Suprapubic skin (tissue), 4 donors: ENCODE results near the gene ELP5. TPM values are rescaled to one million over a fixed set of nuclear protein-coding genes. Genes with fewer than 3 reads are reported as not detected.

ENCODE experiments used
- DNase-seq, 2 donors: peaks; one replicate each; pipeline ENCODE4 v3.0.0-alpha.2; 2019; ENCODE audit warnings: low spot score in 2 of 2
- H3K27ac ChIP-seq: fragments of 200-600 bp; sonication (generic); one replicate; pipeline ENCODE4 v1.5.1; 2019
- H3K27me3 ChIP-seq: fragments of 200-600 bp; sonication (generic); one replicate; pipeline ENCODE4 v1.5.1; 2019
- H3K36me3 ChIP-seq: fragments of 200-600 bp; sonication (generic); one replicate; pipeline ENCODE4 v1.5.1; 2019
- H3K4me1 ChIP-seq: fragments of 200-600 bp; sonication (generic); one replicate; pipeline ENCODE4 v1.5.1; 2019
- H3K4me3 ChIP-seq: fragments of 200-600 bp; sonication (generic); one replicate; pipeline ENCODE4 v1.5.1; 2019; ENCODE audit warnings: mild to moderate bottlenecking
- H3K9me3 ChIP-seq: fragments of 200-600 bp; sonication (generic); one replicate; pipeline ENCODE4 v1.5.1; 2019
- EP300 ChIP-seq: sonication (generic); formaldehyde crosslinking; IDR thresholded peaks from one replicate; pipeline ENCODE4 v1.6.1; 2017; ENCODE audit warnings: antibody characterized with exemption
- POLR2A ChIP-seq, 2 donors: fragments of 450-650 bp; IDR thresholded peaks; one replicate each; pipeline ENCODE4 v1.6.1; 2017; ENCODE audit warnings: antibody characterized with exemption in 2 of 2, mild to moderate bottlenecking in 2 of 2, moderate library complexity in 2 of 2
- POLR2AphosphoS5 ChIP-seq, 3 donors: sonication (generic); formaldehyde crosslinking; IDR thresholded peaks; one replicate each; pipeline ENCODE4 v1.6.1; 2017; ENCODE audit warnings: antibody characterized with exemption in 3 of 3
- WGBS: methylation state at CpG from one replicate; pipeline ENCODE4 v1.1.5; 2018; 5-methylcytosine and 5-hydroxymethylcytosine counted together
- total RNA-seq, 4 donors: library from RNA; depleted of rRNA; stranded (reverse); fragments of >200 nt; gene quantifications; one replicate each; pipeline ENCODE4 v1.1.0, GENCODE V29; 2016
- TF ChIP-seq, protein P1 (sequence below), 2 donors: fragments of 200-600 bp in 1 of 2; fragments of 450-650 bp in 1 of 2; sonication (generic) in 1 of 2; IDR thresholded peaks; one replicate each; pipeline ENCODE4 v1.5.1; 2016 to 2019; ENCODE audit warnings: antibody characterized with exemption in 2 of 2, mild to moderate bottlenecking in 1 of 2, moderate library complexity in 1 of 2

ELP5 gene
- total RNA-seq, 4 donors from 2014 or later, result 13.6 to 29.7 (median 20.3) TPM

DNA sequence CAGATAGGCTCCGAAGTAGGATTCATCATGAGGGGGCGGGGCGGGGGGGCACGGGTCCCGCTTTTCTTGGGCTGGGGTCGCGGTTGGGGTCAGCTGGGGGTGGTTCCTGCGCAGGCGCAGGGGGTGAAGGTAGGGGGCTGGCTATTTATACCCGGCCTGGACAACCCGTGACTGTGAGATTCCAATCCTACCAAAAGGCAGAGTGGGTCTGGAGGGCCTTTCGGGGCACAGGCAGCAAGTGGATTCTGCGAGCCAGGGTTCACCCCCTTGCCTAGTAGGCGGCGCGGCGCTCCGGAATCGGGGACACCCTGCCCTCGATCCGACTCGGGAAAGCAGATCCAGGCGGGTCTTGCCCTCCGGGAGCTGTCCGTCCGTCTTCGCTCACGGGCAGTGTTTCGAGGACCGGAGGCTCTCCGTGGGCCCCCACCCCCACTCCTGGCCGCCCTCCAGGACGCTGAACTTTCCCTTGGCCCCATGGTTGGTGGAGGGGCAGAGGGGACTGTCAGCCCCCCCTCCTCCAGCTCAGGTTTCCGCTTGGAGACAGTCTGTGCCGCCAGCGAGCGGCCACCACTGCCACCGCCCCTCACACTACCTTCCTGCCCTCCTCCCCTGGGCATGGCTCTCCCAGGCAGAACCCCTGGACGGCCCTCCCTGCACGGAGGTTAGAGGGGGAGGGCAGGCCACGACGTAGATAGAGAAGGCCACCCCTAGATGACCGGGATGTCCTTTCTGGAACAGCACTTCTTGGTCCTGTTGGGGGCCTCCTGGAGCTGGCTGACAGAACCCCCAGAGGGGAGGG lies 30.1 kb downstream of the ELP5 start:
- 9% methylated on average over 8 of the region's 43 CpGs for WGBS
- no peak for DNase-seq
- Histone ChIP-seq H3K4me1 (peaks cover 34% of the 10 kb centered on the region), H3K27me3 (peaks cover 3% of the 10 kb centered on the region), H3K27ac (peak overlapping the region; percentile 73), H3K36me3 (no peaks in the 10 kb centered on the region), H3K9me3 (no peaks in the 10 kb centered on the region), H3K4me3 (peak overlapping the region; percentile 53)
- TF ChIP-seq, protein P1, sequence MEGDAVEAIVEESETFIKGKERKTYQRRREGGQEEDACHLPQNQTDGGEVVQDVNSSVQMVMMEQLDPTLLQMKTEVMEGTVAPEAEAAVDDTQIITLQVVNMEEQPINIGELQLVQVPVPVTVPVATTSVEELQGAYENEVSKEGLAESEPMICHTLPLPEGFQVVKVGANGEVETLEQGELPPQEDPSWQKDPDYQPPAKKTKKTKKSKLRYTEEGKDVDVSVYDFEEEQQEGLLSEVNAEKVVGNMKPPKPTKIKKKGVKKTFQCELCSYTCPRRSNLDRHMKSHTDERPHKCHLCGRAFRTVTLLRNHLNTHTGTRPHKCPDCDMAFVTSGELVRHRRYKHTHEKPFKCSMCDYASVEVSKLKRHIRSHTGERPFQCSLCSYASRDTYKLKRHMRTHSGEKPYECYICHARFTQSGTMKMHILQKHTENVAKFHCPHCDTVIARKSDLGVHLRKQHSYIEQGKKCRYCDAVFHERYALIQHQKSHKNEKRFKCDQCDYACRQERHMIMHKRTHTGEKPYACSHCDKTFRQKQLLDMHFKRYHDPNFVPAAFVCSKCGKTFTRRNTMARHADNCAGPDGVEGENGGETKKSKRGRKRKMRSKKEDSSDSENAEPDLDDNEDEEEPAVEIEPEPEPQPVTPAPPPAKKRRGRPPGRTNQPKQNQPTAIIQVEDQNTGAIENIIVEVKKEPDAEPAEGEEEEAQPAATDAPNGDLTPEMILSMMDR (IDR thresholded peaks at IDR 0.05), result no peak
- TF ChIP-seq EP300 (no peak), POLR2A (IDR thresholded peaks at IDR 0.05) (no peak), POLR2AphosphoS5 (IDR thresholded peaks at IDR 0.05) (no peak)

DNA sequence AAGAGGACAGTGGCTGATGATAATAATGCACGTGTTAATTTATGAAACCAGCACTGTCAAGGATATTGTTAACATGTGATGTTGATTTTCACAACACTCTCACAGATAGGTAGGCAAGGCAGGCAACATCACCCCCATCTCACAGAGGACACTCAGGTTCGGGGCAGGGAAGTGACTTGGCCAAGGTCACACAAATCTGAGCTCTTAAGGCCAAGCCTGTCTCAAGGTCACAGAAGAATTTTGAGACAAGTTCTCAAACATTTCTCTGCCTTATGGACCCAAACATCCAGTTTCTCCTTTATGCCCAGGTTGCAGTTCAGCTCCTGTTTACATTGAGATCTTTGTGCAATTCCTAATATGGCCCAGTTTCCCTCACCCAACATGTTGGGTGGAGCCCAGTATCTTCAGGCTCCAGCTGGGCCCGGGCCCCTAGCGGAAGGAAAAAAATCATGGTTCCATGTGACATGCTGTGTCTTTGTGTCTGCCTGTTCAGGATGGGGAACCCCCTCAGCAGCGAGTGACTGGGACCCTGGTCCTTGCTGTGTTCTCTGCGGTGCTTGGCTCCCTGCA lies 30.8 kb downstream of the ELP5 start:
- no peaks in the 10 kb centered on the region for H3K36me3 ChIP-seq
- TF ChIP-seq POLR2A (IDR thresholded peaks at IDR 0.05) (no peak), POLR2AphosphoS5 (IDR thresholded peaks at IDR 0.05) (no peak), EP300 (no peak)
- TF ChIP-seq, protein P1 (IDR thresholded peaks at IDR 0.05), result no peak
- H3K9me3 ChIP-seq, result no peaks in the 10 kb centered on the region
- 46% methylated on average over 6 of the region's 6 CpGs for WGBS
- H3K27ac ChIP-seq, result peak overlapping the region; percentile 73
- peaks cover 34% of the 10 kb centered on the region for H3K4me1 ChIP-seq
- no peak for DNase-seq
- peaks cover 6% of the 10 kb centered on the region for H3K27me3 ChIP-seq
- peak overlapping the region; percentile 53 for H3K4me3 ChIP-seq

DNA sequence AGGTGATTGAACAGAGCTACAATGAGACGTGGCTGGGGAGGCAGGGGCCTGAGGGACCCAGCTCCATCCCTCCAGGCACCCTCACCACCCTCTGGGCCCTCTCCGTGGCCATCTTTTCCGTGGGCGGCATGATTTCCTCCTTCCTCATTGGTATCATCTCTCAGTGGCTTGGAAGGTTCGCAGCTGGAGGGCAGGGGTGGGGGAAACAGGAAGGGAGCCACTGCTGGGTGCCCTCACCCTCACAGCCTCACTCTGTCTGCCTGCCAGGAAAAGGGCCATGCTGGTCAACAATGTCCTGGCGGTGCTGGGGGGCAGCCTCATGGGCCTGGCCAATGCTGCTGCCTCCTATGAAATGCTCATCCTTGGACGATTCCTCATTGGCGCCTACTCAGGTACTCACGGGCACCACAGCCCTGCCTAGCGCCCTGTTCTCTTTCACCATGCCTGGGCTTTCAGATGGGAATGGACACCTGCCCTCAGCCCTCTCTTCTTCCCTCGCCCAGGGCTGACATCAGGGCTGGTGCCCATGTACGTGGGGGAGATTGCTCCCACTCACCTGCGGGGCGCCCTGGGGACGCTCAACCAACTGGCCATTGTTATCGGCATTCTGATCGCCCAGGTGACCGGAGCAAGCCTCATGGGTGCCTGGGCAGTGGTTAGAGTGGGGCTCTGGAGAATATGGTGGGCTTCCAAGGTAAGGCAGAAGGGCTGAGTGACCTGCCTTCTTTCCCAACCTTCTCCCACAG lies 31.6 kb downstream of the ELP5 start:
- no peak overlapping the region for H3K27ac ChIP-seq
- 84% methylated on average over 18 of the region's 18 CpGs for WGBS

DNA sequence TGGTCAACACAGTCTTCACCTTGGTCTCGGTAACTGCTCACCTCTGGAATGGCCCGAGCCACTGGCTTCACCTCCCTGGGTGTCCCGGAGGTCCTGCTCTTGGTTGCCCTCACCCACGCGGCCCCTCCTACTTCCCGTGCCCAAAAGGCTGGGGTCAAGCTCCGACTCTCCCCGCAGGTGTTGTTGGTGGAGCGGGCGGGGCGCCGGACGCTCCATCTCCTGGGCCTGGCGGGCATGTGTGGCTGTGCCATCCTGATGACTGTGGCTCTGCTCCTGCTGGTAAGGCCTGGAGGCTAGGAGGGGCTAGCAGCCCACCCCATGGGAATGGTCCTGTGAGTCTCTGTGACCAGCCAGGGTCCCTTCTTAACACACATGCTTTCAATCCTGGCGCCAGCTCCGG lies 32.9 kb downstream of the ELP5 start:
- Histone ChIP-seq H3K27me3 (peaks cover 23% of the 10 kb centered on the region), H3K27ac (no peak overlapping the region), H3K4me1 (peaks cover 34% of the 10 kb centered on the region), H3K4me3 (no peak overlapping the region), H3K9me3 (no peaks in the 10 kb centered on the region), H3K36me3 (no peaks in the 10 kb centered on the region)
- DNase-seq, result no peak
- WGBS, result 90% methylated on average over 15 of the region's 16 CpGs
- TF ChIP-seq, protein P1 (IDR thresholded peaks at IDR 0.05), result no peak
- no peak for TF ChIP-seq POLR2A (IDR thresholded peaks at IDR 0.05)
- no peak for TF ChIP-seq POLR2AphosphoS5 (IDR thresholded peaks at IDR 0.05)
- TF ChIP-seq EP300, result no peak

More for the DNA sequence above, 31.6 kb downstream of the ELP5 start:
- peaks cover 34% of the 10 kb centered on the region for H3K4me1 ChIP-seq
- no peaks in the 10 kb centered on the region for H3K36me3 ChIP-seq
- no peaks in the 10 kb centered on the region for H3K9me3 ChIP-seq
- DNase-seq, result no peak
- H3K27me3 ChIP-seq, result peaks cover 10% of the 10 kb centered on the region
- TF ChIP-seq, protein P1 (IDR thresholded peaks at IDR 0.05), result no peak
- no peak for TF ChIP-seq EP300
- TF ChIP-seq POLR2A (IDR thresholded peaks at IDR 0.05), result no peak
- TF ChIP-seq POLR2AphosphoS5 (IDR thresholded peaks at IDR 0.05), result no peak
- H3K4me3 ChIP-seq, result no peak overlapping the region

DNA sequence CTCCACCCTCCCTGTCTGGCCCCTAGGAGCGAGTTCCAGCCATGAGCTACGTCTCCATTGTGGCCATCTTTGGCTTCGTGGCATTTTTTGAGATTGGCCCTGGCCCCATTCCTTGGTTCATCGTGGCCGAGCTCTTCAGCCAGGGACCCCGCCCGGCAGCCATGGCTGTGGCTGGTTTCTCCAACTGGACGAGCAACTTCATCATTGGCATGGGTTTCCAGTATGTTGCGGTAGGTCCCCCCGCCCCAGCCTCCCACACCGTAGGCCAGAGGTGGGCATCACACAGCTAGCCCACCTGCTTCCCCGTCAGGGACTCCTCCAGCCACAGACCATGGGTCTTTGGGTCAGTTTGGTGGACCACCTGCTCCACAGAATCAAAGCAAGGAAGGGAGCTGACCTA lies 33.7 kb downstream of the ELP5 start:
- TF ChIP-seq POLR2AphosphoS5 (IDR thresholded peaks at IDR 0.05) (no peak), EP300 (no peak), POLR2A (IDR thresholded peaks at IDR 0.05) (no peak)
- TF ChIP-seq, protein P1 (IDR thresholded peaks at IDR 0.05), result no peak
- 74% methylated on average over 9 of the region's 12 CpGs for whole genome bisulfite sequencing
- Histone ChIP-seq H3K27me3 (peaks cover 30% of the 10 kb centered on the region), H3K27ac (no peak overlapping the region), H3K9me3 (no peaks in the 10 kb centered on the region), H3K4me3 (no peak overlapping the region), H3K36me3 (no peaks in the 10 kb centered on the region), H3K4me1 (peaks cover 26% of the 10 kb centered on the region)
- no peak for DNase-seq
